Muscle of arm (tissue), 14 donors: Measurements from ENCODE around the gene CDKL2. TPM values are rescaled to one million over a fixed set of nuclear protein-coding genes. Genes with fewer than 3 reads are reported as not detected.
"Not testable (repeated sequence)": the region's sequence is repeated elsewhere in the genome, so short reads cannot be mapped to it uniquely, and the experiment has no call there.

Experiments used
- DNase-seq: peaks from one replicate; pipeline ENCODE4 v3.0.0-alpha.2; 2013
- long read RNA-seq, 11 donors: transcript quantifications; one replicate each; lab custom pipeline, GENCODE V29; 2026
- polyA plus RNA-seq, 12 donors: library from polyadenylated mRNA; unstranded; fragments of 120-200 nt; gene quantifications; one replicate each; pipeline ENCODE4 v1.2.1, GENCODE V29; 2013; ENCODE audit not compliant: insufficient read length in 12 of 12

CDKL2 gene
- polyA plus RNA-seq, result under 1 TPM in 9 of 12 donors, not detected in 3; 0.09 to 0.68 (median 0.18) TPM
- long read RNA-seq, donor 1, result 0 reads
- long read RNA-seq, donor 2, result 0 reads
- long read RNA-seq, donor 3, result 0 reads
- long read RNA-seq, donor 4, result 0 reads
- long read RNA-seq, donor 5, result 0 reads
- long read RNA-seq, donor 6, result 0 reads
- long read RNA-seq, donor 7, result 0 reads
- long read RNA-seq, donor 8, result 0 reads
- long read RNA-seq, donor 9, result 0 reads
- long read RNA-seq, donor 10, result 0 reads
- long read RNA-seq, donor 11, result 0 reads

DNA sequence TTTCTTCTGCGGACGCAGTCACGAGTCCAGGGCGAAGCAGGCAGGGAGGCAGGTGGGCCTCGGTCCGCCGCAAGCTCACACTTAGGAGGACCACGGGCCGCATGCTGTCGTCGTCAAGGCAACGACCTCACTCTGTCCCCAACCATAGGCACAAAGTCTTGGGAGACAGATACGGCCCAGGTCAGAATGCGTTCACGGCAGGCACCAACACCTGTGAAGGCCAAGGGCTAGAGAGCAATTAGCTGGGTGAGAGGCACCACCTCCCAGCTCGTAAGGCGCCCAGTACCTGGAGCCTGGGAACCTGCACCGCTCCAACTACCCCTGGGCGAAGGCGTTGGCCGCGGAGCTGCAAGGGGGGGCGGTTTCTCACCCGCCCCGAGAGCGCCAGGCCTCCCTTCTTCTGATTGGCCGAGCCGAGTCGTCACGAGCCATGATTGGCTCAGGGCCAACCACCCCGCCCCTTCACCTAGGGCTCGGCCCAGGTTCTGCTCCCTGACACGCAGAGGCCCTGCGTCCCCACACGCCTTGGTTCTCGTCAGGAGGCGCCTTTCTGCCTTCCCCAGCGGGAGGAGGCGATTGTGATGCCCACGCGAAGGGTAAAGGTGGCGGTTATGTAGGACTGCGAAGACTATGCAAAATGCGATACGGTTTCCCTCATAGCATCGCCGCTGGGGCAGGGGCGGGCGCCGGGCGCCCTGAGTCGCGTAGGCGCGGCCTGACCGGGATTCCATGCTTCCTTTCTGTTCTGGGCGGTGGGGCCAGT lies at the start of gene CDKL2:
CDKL2 (minus strand) TSS at position 355 of the 763 bp plus-strand sequence. CDS start 4,540 bp downstream, outside the sequence.
- peak; percentile 46 for DNase-seq

DNA sequence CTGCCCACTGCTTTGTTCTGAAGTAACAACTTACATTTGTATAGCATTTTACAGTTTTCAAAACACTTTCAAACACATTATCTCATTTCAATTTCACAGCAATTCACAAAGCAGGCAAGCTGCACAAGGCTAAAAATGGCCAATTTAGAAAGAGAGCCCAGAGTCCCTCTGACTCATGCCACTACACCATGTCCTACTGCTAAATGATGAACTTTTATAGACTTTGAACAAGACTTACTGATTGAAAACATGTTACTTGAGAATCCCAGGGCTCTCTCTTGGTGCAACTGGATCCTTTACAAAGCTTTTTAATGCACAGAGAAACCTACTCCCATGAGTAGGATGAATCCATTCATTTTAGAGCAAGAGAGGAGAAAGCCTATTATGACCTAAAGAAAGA lies 48.6 kb upstream of the CDKL2 start:
- DNase-seq, result no peak

DNA sequence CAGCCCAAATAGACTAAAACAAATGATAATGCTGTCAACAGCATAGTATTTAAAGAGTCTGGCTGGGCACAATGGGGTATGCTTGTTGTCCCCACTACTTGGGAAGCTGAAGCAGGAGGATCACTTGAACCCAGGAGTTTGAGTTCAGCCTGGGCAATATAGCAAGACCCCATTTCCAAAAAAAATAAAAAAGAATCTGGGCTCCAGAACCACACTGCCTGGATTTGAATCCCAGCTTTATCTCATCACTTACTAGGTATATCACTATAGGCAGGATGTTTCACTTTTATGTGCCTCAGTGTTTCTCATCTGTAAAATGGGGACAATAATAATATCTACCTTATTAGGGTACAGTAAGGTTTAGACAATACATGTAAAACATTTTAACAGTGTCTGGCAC lies 48.1 kb upstream of the CDKL2 start:
- no peak for DNase-seq

DNA sequence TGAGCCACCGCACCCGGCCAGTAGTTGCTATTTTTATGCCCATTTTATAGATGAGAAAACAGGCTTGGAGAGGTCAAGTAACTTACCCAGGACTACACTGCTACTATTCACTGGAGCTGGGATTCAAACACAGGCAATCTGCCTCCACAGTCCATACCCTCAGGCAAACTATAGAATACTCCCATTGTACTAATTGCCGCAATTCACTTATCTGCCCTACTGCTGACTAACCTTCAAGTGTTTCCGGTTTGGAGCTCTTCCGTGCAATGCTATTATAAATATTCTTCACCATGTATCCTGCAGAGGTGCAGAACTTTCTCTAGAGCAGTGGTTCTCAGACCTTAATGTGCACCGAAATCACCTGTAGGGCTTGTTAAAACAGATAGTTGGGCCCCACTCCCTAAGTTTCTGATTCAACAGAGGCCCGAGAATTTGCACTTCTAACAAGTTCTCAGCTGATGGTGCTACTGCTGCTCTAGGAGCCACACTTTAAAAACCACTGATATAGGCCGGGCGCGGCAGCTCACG lies 44.7 kb upstream of the CDKL2 start:
- no peak for DNase-seq

DNA sequence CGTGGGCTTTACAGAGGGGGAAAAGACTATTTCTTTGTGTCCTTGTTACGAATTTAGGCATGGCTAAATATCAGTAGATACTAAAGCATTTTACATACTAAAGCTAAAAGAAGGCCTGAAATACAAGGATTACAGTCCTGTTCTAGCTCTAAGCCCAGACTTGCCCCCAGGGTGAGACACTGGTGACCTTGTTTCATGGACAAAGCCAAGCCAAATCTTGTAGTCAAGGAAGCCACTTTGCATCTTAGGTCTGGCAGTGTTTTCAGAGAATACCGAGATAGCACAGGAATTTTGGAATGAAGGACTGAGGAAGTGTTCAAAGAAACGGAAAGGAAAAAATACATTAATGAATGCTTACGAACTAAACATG lies 43.6 kb upstream of the CDKL2 start:
- peak; percentile 17 for DNase-seq

DNA sequence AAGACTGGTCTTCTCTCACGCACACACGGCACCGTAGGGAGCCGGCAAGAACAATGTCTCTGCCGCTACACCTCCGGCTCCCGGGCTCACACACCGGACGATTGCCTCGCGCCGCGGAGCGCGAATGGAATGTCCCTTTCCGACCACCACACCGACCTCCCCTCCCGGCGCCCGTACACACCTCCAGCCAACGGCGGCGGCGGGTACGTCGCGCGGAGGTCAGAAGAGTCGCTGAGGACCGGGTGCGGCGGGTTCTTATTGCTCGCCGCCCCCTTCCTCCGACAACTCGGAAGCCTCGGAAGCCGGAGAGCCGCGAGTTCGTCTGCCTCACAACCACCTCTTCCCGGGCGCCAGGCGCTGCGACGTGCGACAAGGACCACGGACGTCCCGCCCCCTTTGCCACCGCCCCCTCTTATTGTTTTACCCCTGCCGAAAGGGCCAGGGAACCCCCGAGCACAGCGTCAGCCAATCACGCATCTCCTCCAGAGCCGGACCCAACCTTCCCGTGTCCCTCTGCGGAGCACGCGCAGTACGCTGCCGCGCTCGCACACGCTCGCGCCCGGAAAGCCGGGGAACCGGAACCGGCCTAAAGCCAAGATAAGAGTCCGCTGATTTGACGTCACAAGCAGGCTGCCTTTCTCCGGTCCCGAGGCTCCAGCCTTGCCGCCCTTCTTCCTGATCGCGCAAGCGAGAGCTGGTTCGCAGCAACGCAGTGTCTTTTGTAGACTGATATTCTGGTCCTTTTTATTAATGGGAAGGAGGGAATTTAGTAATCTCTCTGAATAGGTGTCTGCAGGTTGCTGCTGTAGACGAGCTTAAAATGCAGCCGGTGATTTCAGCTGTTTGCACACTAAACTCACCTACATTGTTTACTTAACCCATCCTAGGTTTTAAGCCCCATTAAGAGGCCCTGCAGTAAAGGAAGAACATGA lies 43.0 kb upstream of the CDKL2 start, which contains the start of gene G3BP2:
G3BP2 (minus strand) TSS at position 385 of the 932 bp plus-strand sequence. CDS start 11,386 bp downstream, outside the sequence.
- DNase-seq, result peak; percentile 98

DNA sequence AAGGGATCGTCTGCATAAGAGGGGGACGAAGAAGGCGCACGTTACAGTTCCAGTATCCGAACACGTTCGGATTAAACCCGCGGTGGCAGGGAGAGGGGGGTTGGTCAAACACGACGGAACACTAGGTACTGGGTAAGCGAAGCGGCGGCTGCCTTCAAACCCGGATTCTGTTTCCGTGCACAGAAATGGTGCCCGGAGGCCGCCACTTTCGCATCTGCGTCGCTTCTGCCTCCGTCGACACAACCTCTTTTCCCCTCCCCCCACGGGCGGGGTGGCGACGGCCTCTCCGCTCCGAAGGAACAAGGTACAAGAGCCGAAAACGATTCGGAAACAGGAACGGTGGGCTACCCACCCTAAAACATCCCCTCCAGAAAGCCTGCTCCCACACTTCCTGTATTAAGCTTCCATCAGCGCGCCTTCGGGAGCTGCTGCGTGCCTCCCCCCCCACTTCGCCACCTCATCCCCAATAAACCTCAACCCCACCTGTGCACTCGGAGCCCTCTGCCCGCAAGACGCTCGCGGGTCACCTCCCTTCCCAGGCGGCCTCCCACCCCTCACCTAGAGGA lies 42.2 kb upstream of the CDKL2 start:
- peak; percentile 70 for DNase-seq

DNA sequence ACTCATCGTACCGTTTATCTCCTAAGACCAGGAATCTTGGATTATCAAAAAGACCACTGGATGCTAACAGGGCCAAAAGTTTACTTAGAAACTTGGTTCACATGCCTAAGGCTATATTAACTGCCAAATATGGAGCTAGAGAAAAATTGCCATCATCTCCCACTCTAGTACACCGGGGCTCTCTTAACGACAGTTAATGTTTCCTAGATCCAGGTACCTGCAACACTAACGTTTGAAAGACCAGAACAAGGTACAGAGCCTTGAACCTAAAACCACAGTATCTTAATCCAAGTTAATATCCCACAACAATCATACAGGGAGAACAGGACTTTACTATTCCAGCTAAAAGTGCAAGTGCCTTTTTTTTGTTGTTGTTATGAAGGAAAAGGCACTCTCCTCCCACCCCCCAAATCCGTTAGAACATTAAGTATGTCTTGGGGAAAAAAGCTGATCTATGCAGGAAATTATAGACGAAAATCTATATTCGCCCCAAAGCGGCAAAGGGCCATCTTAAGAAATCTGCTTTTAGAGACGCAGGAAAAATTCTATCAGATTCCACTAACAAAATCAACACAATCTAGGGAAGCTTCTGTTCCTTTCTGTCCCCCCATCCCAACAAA lies 41.6 kb upstream of the CDKL2 start:
- peak; percentile 17 for DNase-seq

DNA sequence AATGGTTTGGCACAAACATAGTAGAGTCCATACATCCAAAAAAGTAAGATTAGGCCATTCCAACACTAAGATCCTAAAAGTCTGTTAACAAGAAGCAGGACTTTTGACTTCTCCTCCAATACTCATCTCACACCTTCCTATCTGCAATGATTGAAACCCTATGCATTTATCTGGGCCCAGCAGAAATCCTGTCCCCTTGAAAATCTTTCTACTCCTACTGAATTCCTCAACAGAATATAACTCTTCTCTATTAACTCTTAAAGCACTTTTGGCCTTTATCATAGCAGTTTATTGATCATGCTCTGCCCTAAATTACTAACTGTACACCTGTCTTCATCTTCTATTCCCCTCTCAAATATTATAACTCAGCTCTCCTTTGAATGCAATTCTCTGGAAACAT lies 38.3 kb upstream of the CDKL2 start:
- no peak for DNase-seq

DNA sequence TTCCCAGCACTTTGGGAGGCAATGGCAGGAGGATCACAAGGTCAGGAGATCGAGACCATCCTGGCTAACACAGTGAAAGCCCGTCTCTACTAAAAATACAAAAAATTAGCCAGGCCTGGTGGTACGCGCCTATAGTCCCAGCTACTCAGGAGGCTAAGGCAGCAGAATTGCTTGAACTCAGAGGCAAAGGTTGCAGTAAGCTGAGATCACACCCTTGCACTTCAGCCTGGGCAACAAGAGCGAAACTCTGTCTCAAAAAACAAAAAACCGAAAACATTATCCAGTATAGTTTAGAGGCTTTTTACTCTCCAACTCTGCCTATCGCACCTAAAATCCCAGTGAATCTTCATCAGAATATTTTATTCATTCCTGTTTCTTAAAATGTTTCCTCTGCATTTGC lies 37.3 kb upstream of the CDKL2 start:
- not testable (repeated sequence) for DNase-seq

DNA sequence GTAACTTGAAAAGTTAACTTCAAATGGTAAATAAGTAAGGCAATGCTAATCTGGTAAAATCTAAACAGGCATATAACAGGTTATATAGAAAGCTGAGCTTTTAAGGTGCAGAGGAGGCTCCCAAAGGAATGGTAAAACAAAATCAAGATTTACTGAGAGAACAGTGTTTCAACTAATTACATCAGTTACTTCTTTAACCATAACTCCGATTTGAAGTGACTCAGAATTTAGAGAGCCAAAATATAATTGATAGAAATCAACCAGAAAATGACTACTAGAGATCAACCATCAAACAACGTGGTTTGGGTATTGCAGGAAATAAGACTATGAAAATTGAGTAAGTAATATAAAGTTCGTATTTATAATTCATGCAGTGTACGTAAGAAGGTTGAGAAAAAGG lies 36.0 kb upstream of the CDKL2 start:
- no peak for DNase-seq

DNA sequence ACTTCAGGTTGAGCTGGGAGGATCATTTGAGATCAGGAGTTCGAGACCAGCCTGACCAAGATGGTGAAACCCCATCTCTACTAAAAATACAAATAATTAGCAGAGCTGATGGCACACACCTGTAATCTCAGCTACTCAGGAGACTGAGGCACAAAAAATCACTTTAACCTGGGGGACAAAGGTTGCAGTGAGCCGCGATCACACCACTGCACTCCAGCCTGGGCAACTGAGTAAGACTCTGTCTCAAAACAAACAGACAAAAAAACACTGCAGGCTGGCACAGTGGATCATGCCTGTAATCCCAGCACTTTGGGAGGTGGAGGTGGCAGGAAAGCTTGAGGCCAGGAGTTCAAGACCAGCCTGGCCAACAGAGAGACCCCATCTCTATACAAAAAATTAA lies 34.3 kb upstream of the CDKL2 start:
- DNase-seq, result not testable (repeated sequence)

DNA sequence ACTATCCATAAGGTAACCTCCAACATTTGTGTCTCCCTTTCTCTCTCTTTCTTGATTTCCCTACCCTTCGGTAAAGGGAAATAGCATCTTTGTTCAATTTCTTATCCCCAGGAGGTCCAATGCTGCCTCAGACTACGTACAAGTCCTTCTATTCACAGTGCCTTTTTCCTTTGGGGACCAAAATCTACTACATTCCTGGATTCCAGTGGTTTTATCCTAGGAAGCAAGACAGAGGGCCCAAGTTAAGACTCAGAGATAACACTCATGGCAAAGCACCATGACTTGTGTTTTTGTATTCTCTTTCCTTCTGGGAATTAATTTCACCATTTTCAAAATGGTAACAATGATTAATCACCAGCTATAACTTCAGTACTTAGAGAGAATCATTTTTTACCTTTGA lies 32.3 kb upstream of the CDKL2 start:
- no peak for DNase-seq

DNA sequence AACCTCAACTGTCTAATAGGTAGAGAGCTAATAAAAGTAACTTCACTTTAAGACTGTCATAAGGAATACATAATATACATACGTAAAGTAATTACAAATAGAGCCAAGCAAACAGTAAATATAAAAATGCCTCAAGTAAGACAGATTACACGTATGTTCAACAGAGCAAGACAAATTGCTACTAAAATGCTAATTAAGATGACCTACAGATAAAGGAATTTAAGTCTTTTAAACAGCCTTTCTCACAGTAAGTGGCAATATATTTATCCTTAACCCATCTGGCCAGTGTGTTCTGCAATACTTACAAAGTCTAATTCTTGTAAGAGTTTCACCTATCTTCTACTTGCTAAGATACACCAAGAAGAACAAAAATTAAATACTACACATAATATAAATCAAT lies 30.2 kb upstream of the CDKL2 start:
- DNase-seq, result no peak

DNA sequence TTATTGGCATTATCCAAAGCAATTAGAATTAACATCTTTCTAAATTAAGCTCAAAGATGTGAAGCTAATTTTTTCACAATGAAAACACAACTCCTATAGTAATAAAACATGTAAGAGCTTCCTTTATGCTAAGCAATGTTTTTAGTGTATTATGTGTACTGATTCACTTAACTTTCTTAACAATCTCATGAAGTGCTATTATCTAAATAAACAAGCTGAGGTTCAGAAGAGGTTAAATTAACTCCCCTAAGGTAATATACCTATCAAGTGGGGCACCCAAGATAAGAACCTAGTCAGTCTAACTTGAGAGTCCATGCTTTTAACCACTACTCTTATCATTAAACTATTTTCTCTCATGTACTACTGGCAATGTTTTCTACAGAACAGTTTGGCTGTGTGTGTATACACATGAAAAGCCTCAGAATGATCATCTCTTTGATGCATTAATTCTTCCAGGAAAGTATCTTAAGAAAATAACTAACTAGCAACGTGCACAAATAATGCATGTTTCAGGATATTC lies 29.2 kb upstream of the CDKL2 start:
- no peak for DNase-seq

DNA sequence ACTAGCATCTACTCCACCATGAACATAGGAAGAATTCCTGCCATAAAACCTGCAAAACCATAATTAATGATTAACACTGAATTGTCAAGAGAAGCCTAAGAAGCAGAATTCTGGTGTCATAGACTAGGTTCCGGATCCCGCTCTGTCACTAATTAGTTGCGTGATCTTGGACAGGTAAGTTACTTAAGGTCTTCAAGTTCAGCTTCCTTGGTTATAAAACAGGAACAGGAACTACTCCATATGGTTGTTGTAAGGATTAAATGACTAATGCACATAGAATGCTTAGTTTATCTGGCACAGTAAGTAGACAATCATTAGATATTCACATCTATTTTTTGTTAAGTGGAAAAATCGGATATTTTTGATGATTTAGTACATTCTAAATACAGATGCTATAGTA lies 28.5 kb upstream of the CDKL2 start:
- no peak for DNase-seq

DNA sequence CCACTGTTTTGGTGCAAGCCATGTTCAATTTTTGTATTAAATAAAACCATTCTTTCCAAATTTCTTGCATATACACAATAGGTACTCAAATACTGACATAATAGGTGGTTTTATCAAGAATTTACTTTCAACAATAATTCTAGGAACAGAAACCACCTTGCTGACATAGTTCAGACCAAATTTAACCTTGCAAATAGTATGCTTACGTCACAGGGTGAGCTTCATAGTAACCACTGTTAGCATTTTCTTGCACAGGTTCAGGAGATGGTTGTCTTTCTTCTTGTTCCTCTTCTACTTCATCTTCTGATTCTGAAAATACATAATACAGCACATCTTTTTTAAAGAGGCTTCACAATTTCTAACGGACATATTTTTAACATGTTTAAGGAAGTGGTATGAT lies 25.2 kb upstream of the CDKL2 start:
- no peak for DNase-seq

DNA sequence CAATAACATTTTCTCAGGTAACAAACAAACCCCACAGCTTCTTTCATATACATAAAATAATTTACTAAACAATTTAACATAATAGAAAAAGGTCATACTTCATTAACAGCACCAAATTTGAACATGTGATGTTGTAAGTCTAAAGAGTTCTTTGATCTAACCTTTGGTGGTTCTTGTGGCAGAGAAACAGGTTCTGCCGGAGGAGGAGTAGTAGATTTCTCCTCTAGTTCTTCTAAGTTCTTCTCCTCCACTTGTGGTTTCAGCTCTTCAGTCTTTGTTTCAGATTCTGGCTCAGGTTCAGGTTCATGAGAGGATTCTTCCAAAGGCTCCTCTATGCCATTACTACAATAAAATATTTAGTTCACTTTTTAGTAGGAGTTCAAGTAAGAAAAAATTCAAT lies 24.6 kb upstream of the CDKL2 start:
- no peak for DNase-seq

DNA sequence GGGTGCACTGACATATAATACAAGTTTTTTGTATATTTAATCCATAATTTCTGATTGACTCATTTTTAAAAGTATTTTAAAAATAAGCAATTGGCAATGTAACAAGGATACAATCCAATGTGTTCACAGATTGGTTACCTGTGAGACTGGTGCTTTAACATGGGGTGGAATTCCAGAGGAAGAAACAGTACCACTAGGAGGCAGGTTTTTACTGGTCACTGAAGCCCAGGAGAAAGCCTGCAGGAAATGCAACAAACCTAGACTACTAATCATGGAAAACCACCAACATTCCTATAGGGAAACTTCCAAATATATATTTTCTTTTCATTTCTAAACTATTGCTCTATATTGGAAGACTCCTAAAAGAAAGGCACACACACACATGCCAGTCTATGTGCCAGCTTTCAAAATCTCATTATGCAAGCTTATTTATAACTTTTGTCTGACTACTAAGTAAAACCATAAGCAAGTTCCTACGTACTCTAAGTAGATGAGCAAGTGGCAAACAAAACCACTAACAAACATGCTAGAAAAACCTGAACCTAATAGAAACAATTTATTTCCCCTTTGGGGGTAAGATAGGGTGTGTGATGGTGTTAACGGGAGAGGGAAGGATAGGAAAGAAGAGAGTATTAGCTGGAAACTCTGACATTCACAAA lies 23.6 kb upstream of the CDKL2 start:
- DNase-seq, result no peak

DNA sequence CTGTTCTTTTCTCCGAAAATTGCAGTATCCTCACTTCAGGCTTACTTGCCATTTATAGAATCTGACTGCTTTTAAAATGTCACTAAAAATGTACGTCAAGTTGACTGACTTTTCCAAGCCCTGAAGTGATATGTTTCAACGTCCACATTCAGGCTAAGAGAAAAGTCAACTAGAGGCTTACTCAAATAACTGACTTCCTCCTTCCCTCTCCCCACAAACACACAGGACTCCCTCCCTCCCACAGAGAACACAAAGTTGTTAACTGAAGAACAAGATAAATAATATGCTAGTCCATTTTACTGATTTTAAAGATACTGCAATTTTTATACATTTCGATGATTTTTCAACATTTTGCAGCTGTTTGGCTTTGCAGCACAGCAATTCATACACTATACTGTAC lies 13.8 kb upstream of the CDKL2 start:
- no peak for DNase-seq
